Activated T-helper 9 cell treated with anti-CD3 and anti-CD28 coated beads, Interleukin-2, amount 50 U/mL, for 16 hours (primary cell): Measurements from ENCODE around the gene USP17L22.
"Not testable (repeated sequence)": the region's sequence is repeated elsewhere in the genome, so short reads cannot be mapped to it uniquely, and the experiment has no call there.

ENCODE experiments used
- DNase-seq: peaks from one replicate; pipeline ENCODE4 v3.0.0-alpha.2; 2020; ENCODE audit warnings: low read depth

The USP17L22 gene, protein sequence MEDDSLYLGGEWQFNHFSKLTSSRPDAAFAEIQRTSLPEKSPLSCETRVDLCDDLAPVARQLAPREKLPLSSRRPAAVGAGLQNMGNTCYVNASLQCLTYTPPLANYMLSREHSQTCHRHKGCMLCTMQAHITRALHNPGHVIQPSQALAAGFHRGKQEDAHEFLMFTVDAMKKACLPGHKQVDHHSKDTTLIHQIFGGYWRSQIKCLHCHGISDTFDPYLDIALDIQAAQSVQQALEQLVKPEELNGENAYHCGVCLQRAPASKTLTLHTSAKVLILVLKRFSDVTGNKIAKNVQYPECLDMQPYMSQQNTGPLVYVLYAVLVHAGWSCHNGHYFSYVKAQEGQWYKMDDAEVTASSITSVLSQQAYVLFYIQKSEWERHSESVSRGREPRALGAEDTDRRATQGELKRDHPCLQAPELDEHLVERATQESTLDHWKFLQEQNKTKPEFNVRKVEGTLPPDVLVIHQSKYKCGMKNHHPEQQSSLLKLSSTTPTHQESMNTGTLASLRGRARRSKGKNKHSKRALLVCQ

DNA sequence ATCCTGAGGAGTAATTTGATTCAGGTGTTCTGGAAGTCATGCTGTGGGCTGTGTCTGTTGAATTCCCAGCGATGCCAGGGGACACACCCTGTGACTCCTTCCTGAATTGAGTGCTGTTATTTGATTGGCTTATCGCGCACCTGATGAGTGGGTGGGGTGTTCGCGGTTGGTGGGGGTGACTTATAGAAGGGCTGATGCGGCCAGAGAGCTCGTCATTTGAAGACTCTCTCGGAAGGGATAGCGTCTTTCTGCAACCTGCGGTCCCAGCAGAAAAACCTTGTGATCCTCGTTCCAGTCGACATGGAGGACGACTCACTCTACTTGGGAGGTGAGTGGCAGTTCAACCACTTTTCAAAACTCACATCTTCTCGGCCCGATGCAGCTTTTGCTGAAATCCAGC lies at the start of gene USP17L22:
Gene USP17L22 (plus strand): TSS at position 301 of the 400 bp plus-strand sequence. CDS start 0 bp downstream, at position 301.
- DNase-seq, result not testable (repeated sequence)

DNA sequence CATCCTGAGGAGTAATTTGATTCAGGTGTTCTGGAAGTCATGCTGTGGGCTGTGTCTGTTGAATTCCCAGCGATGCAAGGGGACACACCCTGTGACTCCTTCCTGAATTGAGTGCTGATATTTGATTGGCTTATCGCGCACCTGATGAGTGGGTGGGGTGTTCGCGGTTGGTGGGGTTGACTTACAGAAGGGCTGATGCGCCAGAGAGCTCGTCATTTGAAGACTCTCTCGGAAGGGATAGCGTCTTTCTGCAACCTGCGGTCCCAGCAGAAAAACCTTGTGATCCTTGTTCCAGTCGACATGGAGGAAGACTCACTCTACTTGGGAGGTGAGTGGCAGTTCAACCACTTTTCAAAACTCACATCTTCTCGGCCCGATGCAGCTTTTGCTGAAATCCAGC lies 47.6 kb upstream of the USP17L22 start, which contains the start of gene USP17L12:
Gene USP17L12 (plus strand): TSS at position 301 of the 400 bp plus-strand sequence. CDS start 0 bp downstream, at position 301.
- not testable (repeated sequence) for DNase-seq

DNA sequence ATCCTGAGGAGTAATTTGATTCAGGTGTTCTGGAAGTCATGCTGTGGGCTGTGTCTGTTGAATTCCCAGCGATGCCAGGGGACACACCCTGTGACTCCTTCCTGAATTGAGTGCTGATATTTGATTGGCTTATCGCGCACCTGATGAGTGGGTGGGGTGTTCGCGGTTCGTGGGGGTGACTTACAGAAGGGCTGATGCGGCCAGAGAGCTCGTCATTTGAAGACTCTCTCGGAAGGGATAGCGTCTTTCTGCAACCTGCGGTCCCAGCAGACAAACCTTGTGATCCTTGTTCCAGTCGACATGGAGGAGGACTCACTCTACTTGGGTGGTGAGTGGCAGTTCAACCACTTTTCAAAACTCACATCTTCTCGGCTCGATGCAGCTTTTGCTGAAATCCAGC lies 42.8 kb upstream of the USP17L22 start, which contains the start of gene USP17L13:
Gene USP17L13 (plus strand): TSS at position 301 of the 400 bp plus-strand sequence. CDS start 0 bp downstream, at position 301.
- not testable (repeated sequence) for DNase-seq

DNA sequence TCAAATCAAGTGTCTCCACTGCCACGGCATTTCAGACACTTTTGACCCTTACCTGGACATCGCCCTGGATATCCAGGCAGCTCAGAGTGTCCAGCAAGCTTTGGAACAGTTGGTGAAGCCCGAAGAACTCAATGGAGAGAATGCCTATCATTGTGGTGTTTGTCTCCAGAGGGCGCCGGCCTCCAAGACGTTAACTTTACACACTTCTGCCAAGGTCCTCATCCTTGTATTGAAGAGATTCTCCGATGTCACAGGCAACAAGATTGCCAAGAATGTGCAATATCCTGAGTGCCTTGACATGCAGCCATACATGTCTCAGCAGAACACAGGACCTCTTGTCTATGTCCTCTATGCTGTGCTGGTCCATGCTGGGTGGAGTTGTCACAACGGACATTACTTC lies 37.2 kb upstream of the USP17L22 start:
- DNase-seq, result not testable (repeated sequence)

DNA sequence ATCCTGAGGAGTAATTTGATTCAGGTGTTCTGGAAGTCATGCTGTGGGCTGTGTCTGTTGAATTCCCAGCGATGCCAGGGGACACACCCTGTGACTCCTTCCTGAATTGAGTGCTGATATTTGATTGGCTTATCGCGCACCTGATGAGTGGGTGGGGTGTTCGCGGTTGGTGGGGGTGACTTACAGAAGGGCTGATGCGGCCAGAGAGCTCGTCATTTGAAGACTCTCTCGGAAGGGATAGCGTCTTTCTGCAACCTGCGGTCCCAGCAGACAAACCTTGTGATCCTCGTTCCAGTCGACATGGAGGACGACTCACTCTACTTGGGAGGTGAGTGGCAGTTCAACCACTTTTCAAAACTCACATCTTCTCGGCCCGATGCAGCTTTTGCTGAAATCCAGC lies 33.3 kb upstream of the USP17L22 start, which contains the start of gene USP17L15:
Gene USP17L15 (plus strand): TSS at position 301 of the 400 bp plus-strand sequence. CDS start 0 bp downstream, at position 301.
- not testable (repeated sequence) for DNase-seq

DNA sequence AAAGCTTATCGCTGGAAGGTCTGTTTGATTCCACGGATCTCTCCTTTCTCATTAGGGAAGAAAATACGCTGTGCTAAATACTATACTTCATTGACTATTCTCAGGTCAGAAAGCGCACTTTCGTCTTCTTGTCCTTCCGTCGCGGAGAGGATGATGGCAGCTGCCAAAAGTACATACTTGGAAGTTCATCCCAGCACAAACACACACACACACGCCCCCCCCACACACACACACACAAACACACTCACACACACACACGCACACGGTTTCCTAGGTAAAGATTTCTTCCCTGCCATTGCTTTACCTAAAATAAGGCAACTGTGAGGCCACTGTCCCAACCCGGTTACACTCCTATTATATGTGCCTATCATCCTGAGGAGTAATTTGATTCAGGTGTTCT lies 29.0 kb upstream of the USP17L22 start:
- DNase-seq, result not testable (repeated sequence)

DNA sequence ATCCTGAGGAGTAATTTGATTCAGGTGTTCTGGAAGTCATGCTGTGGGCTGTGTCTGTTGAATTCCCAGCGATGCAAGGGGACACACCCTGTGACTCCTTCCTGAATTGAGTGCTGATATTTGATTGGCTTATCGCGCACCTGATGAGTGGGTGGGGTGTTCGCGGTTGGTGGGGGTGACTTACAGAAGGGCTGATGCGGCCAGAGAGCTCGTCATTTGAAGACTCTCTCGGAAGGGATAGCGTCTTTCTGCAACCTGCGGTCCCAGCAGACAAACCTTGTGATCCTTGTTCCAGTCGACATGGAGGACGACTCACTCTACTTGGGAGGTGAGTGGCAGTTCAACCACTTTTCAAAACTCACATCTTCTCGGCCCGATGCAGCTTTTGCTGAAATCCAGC lies 23.8 kb upstream of the USP17L22 start, which contains the start of gene USP17L17:
Gene USP17L17 (plus strand): TSS at position 301 of the 400 bp plus-strand sequence. CDS start 0 bp downstream, at position 301.
- not testable (repeated sequence) for DNase-seq

DNA sequence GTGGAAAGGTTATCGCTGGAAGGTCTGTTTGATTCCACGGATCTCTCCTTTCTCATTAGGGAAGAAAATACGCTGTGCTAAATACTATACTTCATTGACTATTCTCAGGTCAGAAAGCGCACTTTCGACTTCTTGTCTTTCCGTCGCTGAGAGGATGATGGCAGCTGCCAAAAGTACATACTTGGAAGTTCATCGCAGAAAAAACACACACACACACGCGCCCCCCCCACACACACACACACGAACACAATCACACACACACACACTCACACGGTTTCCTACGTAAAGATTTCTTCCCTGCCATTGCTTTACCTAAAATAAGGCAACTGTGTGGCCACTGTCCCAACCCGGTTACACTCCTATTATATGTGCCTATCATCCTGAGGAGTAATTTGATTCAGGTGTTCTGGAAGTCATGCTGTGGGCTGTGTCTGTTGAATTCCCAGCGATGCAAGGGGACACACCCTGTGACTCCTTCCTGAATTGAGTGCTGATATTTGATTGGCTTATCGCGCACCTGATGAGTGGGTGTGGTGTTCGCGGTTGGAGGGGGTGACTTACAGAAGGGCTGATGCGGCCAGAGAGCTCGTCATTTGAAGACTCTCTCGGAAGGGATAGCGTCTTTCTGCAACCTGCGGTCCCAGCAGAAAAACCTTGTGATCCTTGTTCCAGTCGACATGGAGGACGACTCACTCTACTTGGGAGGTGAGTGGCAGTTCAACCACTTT lies 19.3 kb upstream of the USP17L22 start, which contains the start of gene USP17L18:
Gene USP17L18 (plus strand): TSS at position 678 of the 728 bp plus-strand sequence. CDS start 0 bp downstream, at position 678.
- DNase-seq, result peak; percentile 1

DNA sequence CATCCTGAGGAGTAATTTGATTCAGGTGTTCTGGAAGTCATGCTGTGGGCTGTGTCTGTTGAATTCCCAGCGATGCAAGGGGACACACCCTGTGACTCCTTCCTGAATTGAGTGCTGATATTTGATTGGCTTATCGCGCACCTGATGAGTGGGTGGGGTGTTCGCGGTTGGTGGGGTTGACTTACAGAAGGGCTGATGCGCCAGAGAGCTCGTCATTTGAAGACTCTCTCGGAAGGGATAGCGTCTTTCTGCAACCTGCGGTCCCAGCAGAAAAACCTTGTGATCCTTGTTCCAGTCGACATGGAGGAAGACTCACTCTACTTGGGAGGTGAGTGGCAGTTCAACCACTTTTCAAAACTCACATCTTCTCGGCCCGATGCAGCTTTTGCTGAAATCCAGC lies 14.3 kb upstream of the USP17L22 start, which contains the start of gene USP17L19:
Gene USP17L19 (plus strand): TSS at position 301 of the 400 bp plus-strand sequence. CDS start 0 bp downstream, at position 301.
- not testable (repeated sequence) for DNase-seq

DNA sequence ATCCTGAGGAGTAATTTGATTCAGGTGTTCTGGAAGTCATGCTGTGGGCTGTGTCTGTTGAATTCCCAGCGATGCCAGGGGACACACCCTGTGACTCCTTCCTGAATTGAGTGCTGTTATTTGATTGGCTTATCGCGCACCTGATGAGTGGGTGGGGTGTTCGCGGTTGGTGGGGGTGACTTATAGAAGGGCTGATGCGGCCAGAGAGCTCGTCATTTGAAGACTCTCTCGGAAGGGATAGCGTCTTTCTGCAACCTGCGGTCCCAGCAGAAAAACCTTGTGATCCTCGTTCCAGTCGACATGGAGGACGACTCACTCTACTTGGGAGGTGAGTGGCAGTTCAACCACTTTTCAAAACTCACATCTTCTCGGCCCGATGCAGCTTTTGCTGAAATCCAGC lies 9.6 kb upstream of the USP17L22 start, which contains the start of gene USP17L20:
Gene USP17L20 (plus strand): TSS at position 301 of the 400 bp plus-strand sequence. CDS start 0 bp downstream, at position 301.
- not testable (repeated sequence) for DNase-seq

DNA sequence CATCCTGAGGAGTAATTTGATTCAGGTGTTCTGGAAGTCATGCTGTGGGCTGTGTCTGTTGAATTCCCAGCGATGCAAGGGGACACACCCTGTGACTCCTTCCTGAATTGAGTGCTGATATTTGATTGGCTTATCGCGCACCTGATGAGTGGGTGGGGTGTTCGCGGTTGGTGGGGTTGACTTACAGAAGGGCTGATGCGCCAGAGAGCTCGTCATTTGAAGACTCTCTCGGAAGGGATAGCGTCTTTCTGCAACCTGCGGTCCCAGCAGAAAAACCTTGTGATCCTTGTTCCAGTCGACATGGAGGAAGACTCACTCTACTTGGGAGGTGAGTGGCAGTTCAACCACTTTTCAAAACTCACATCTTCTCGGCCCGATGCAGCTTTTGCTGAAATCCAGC lies 4.8 kb upstream of the USP17L22 start, which contains the start of gene USP17L21:
Gene USP17L21 (plus strand): TSS at position 301 of the 400 bp plus-strand sequence. CDS start 0 bp downstream, at position 301.
- DNase-seq, result not testable (repeated sequence)

DNA sequence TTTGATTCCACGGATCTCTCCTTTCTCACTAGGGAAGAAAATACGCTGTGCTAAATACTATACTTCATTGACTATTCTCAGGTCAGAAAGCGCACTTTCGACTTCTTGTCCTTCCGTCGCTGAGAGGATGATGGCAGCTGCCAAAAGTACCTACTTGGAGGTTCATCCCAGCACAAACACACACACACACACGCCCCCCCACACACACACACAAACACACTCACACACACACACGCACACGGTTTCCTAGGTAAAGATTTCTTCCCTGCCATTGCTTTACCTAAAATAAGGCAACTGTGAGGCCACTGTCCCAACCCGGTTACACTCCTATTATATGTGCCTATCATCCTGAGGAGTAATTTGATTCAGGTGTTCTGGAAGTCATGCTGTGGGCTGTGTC lies 4.3 kb downstream of the USP17L22 start:
- peak; percentile 1 for DNase-seq
